Gastrocnemius medialis (tissue), 4 donors: ENCODE data around the gene CNTN2. TPM values are rescaled to one million over a fixed set of nuclear protein-coding genes. Genes with fewer than 3 reads are reported as not detected.

Source experiments
- ATAC-seq, 2 donors: fragments of 150-250 bp; one replicate each; pipeline ENCODE4 v1.9.1; 2016
- DNase-seq, 2 donors: peaks; one replicate each; pipeline ENCODE4 v3.0.0-alpha.2; 2019
- H3K27ac ChIP-seq, 4 donors: fragments of 200-600 bp; sonication (generic); 1 replicate in 1 of 4; 2 replicates in 3 of 4; pipeline ENCODE4 v1.5.1; 2016 to 2018; ENCODE audit warnings: mild to moderate bottlenecking in 2 of 4, moderate library complexity in 1 of 4
- H3K27me3 ChIP-seq, 3 donors: fragments of 200-600 bp; sonication (generic) in 2 of 3; 1 replicate in 1 of 3; 2 replicates in 2 of 3; pipeline versions ENCODE4 v1.5.1 to v1.6.0; 2016 to 2019; ENCODE audit warnings: mild to moderate bottlenecking in 1 of 3, moderate library complexity in 1 of 3
- H3K36me3 ChIP-seq, 2 donors: fragments of 200-600 bp; sonication (generic) in 1 of 2; one replicate each; pipeline ENCODE4 v1.5.1; 2017 to 2018
- H3K4me1 ChIP-seq, 2 donors: fragments of 200-600 bp; sonication (generic) in 1 of 2; one replicate each; pipeline ENCODE4 v1.5.1; 2016 to 2017; ENCODE audit warnings: mild to moderate bottlenecking in 2 of 2
- H3K4me3 ChIP-seq, 4 donors: fragments of 200-600 bp; sonication (generic) in 3 of 4; 1 replicate in 1 of 4; 2 replicates in 3 of 4; pipeline ENCODE4 v1.5.1; 2016 to 2019; ENCODE audit warnings: mild to moderate bottlenecking in 2 of 4
- H3K9me3 ChIP-seq, 3 donors: fragments of 200-600 bp; sonication (generic) in 2 of 3; 1 replicate in 1 of 3; 2 replicates in 2 of 3; pipeline ENCODE4 v1.5.1; 2016 to 2019
- POLR2A ChIP-seq, 2 donors: fragments of 450-650 bp; IDR thresholded peaks; one replicate each; pipeline ENCODE4 v1.6.1; 2017; ENCODE audit warnings: antibody characterized with exemption in 2 of 2, mild to moderate bottlenecking in 2 of 2, moderate library complexity in 2 of 2
- in situ Hi-C, 4 donors: fragments of 200-750 bp; cut with MboI; loops; one replicate each; pipeline versions ENCODE4 v1.15.0 to v1.8.0; 2017; ENCODE audit warnings: low sequenced_read_pairs in 4 of 4
- intact Hi-C: fragments of 100-400 bp; cut with DNase I; formaldehyde crosslinking; loops from one replicate; pipeline ENCODE4 v1.15.1; 2023; ENCODE audit warnings: low total_unique reads
- total RNA-seq, 4 donors: library from RNA; depleted of rRNA; stranded (reverse); fragments of >200 nt; gene quantifications; one replicate each; pipeline versions ENCODE4 v1.1.0 to v1.2.3, GENCODE V29; 2016
- TF ChIP-seq, protein P1 (sequence below), 5 experiments: fragments of 450-650 bp in 3 of 5; fragments of 200-600 bp in 2 of 5; sonication (generic) in 2 of 5; IDR thresholded peaks in 4 of 5; conservative IDR thresholded peaks in 1 of 5; 1 replicate in 4 of 5; 2 replicates in 1 of 5; pipeline ENCODE4 v1.5.1; 2016 to 2019; ENCODE audit warnings: antibody characterized with exemption in 5 of 5, mild to moderate bottlenecking in 3 of 5, moderate library complexity in 3 of 5

Gene CNTN2
- total RNA-seq, 4 donors from 2014 or later = not detected

GRCh38 chr1:205054013-205054412 lies 11.0 kb downstream of the CNTN2 start:
- Histone ChIP-seq H3K36me3 (no peaks in the 10 kb centered on the region), H3K27me3 (no peaks in the 10 kb centered on the region), H3K4me3 (no peak overlapping the region), H3K4me1 (no peaks in the 10 kb centered on the region), H3K9me3 (no peaks in the 10 kb centered on the region), H3K27ac (no peak overlapping the region)
- in situ Hi-C loops = no loop called here
- intact Hi-C loops = no loop called here
- DNase-seq = no peak
- TF ChIP-seq, protein P1, sequence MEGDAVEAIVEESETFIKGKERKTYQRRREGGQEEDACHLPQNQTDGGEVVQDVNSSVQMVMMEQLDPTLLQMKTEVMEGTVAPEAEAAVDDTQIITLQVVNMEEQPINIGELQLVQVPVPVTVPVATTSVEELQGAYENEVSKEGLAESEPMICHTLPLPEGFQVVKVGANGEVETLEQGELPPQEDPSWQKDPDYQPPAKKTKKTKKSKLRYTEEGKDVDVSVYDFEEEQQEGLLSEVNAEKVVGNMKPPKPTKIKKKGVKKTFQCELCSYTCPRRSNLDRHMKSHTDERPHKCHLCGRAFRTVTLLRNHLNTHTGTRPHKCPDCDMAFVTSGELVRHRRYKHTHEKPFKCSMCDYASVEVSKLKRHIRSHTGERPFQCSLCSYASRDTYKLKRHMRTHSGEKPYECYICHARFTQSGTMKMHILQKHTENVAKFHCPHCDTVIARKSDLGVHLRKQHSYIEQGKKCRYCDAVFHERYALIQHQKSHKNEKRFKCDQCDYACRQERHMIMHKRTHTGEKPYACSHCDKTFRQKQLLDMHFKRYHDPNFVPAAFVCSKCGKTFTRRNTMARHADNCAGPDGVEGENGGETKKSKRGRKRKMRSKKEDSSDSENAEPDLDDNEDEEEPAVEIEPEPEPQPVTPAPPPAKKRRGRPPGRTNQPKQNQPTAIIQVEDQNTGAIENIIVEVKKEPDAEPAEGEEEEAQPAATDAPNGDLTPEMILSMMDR (IDR thresholded peaks at IDR 0.05 in 4 of 5, conservative IDR thresholded peaks at IDR 0.05 in 1 of 5) = no peak
- no peak for TF ChIP-seq POLR2A (IDR thresholded peaks at IDR 0.05)
- ATAC-seq = no peak

GRCh38 chr1:205056188-205056611 lies 13.2 kb downstream of the CNTN2 start:
- no peaks in the 10 kb centered on the region for H3K27me3 ChIP-seq
- TF ChIP-seq, protein P1 (IDR thresholded peaks at IDR 0.05 in 4 of 5, conservative IDR thresholded peaks at IDR 0.05 in 1 of 5) = no peak
- no peak for TF ChIP-seq POLR2A (IDR thresholded peaks at IDR 0.05)
- intact Hi-C loops = no loop called here
- H3K4me1 ChIP-seq = no peaks in the 10 kb centered on the region
- no peaks in the 10 kb centered on the region for H3K36me3 ChIP-seq
- H3K9me3 ChIP-seq = no peaks in the 10 kb centered on the region
- DNase-seq (no peak), ATAC-seq (no peak)
- H3K27ac ChIP-seq = no peak overlapping the region
- H3K4me3 ChIP-seq = no peak overlapping the region
- in situ Hi-C loops = loop anchor here in 1 of 4 donors (5.0 kb wide), 1 partner anchor 74 kb away; no protein-coding TSS in a partner anchor

DNA sequence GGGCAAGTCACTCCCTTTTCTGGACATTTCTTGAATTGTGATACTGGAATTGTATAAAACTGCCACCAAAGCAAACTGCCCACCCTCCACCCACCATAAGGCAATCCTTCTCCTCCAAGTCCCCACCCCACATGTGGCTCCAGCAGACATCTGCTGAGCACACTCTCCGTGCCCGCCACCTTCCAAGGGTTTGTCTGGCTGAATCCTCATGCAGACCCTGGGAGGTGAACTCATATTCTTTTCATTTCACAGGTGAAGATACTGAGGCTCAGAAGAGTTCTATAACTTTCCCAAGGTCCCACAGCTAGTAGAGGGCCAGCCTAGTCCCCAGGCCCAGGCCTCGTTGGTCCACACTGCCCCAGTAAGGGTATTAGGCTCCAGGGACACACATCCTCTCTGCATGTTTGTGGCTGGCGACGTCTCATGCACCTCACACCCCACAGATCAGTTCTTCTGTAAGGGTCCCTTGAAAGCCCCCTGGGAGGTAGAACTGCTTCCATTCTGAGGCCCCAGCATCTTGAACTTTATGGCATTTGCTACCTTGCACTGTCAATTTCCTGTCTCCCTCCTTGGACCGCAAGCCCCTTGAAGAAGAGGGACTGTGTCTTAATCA lies 14.1 kb downstream of the CNTN2 start:
- ATAC-seq (no peak), DNase-seq (no peak)
- Histone ChIP-seq H3K9me3 (no peaks in the 10 kb centered on the region), H3K4me1 (no peaks in the 10 kb centered on the region), H3K27ac (no peak overlapping the region), H3K27me3 (no peaks in the 10 kb centered on the region), H3K36me3 (no peaks in the 10 kb centered on the region), H3K4me3 (no peak overlapping the region)
- intact Hi-C loops (no loop called here), in situ Hi-C loops (loop anchor here in 1 of 4 donors (5.0 kb wide), 1 partner anchor 75 kb away; no protein-coding TSS in a partner anchor)
- TF ChIP-seq, protein P1 (IDR thresholded peaks at IDR 0.05 in 4 of 5, conservative IDR thresholded peaks at IDR 0.05 in 1 of 5) = no peak
- TF ChIP-seq POLR2A (IDR thresholded peaks at IDR 0.05) = no peak

- DNase-seq (no peak), ATAC-seq (no peak)
- Histone ChIP-seq H3K4me3 (no peak overlapping the region), H3K36me3 (no peaks in the 10 kb centered on the region), H3K27ac (no peak overlapping the region), H3K9me3 (no peaks in the 10 kb centered on the region), H3K27me3 (no peaks in the 10 kb centered on the region), H3K4me1 (no peaks in the 10 kb centered on the region)
- in situ Hi-C loops = loop anchor here in 1 of 4 donors (5.0 kb wide), 1 partner anchor 76 kb away; no protein-coding TSS in a partner anchor
- intact Hi-C loops = no loop called here
- no peak for TF ChIP-seq POLR2A (IDR thresholded peaks at IDR 0.05)
- TF ChIP-seq, protein P1 (IDR thresholded peaks at IDR 0.05 in 4 of 5, conservative IDR thresholded peaks at IDR 0.05 in 1 of 5) = no peak
Observed at GRCh38 chr1:205057808-205058575, 15.0 kb downstream of the CNTN2 start.
